Ovary (tissue), 3 donors: ENCODE measurements around the gene GCHFR.

Experiments
- EP300 ChIP-seq: sonication (generic); formaldehyde crosslinking; IDR thresholded peaks from one replicate; pipeline ENCODE4 v1.6.1; 2017; ENCODE audit warnings: antibody characterized with exemption
- TF ChIP-seq, protein P1 (sequence below), 3 donors: fragments of 450-650 bp in 2 of 3; fragments of 200-600 bp in 1 of 3; IDR thresholded peaks; one replicate each; pipeline versions ENCODE4 v1.5.1 to v1.8.0; 2016 to 2022; ENCODE audit warnings: antibody characterized with exemption in 3 of 3, mild to moderate bottlenecking in 1 of 3
- donor health status: DM: no; HTN: no; CAD: no.

DNA sequence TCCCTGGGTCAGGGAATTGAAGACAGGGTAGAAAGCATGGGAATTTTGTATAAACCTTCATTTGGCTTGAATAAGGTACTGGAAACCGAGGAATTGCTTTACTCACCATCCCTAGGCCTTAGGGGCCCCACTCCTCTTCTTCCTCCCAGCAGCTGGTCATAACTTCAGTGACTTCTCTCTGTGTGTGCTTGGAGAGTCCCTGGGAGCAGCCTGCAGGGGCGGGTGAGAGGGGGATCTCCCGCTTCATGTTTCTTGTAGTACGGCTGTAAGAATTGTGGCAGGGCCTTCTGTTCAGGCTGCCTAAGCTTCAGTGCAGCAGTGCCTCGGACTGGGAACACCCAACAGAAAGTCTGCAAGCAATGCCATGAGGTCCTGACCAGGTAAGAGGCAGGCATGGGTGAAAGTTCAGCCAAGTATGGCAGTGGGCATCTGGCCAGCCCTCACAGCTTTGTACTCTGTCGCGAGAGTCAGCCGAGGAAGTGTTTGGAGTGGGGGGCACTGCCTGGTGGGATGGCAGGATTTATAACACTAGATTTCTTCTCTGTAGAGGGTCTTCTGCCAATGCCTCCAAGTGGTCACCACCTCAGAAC lies 45.1 kb downstream of the GCHFR start:
- TF ChIP-seq, protein P1, sequence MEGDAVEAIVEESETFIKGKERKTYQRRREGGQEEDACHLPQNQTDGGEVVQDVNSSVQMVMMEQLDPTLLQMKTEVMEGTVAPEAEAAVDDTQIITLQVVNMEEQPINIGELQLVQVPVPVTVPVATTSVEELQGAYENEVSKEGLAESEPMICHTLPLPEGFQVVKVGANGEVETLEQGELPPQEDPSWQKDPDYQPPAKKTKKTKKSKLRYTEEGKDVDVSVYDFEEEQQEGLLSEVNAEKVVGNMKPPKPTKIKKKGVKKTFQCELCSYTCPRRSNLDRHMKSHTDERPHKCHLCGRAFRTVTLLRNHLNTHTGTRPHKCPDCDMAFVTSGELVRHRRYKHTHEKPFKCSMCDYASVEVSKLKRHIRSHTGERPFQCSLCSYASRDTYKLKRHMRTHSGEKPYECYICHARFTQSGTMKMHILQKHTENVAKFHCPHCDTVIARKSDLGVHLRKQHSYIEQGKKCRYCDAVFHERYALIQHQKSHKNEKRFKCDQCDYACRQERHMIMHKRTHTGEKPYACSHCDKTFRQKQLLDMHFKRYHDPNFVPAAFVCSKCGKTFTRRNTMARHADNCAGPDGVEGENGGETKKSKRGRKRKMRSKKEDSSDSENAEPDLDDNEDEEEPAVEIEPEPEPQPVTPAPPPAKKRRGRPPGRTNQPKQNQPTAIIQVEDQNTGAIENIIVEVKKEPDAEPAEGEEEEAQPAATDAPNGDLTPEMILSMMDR (IDR thresholded peaks at IDR 0.05), result no peak
- no peak for TF ChIP-seq EP300
